OCI-M2 (cell line): ENCODE results near the gene ERN2.
"Not testable (repeated sequence)": the region's sequence is repeated elsewhere in the genome, so short reads cannot be mapped to it uniquely, and the experiment has no call there.

Experiments
- DNase-seq: peaks from one replicate; lab custom pipeline; 2025; ENCODE audit not compliant: unreplicated experiment; lab: John Stamatoyannopoulos, UW

The ERN2 gene

GRCh38 chr16:23712976-23713375 lies at the start of gene ERN2:
Gene ERN2, minus strand, starts transcription at chr16:23713222. Its CDS starts 35 bp downstream, at chr16:23713187.
- DNase-seq = no peak

DNA sequence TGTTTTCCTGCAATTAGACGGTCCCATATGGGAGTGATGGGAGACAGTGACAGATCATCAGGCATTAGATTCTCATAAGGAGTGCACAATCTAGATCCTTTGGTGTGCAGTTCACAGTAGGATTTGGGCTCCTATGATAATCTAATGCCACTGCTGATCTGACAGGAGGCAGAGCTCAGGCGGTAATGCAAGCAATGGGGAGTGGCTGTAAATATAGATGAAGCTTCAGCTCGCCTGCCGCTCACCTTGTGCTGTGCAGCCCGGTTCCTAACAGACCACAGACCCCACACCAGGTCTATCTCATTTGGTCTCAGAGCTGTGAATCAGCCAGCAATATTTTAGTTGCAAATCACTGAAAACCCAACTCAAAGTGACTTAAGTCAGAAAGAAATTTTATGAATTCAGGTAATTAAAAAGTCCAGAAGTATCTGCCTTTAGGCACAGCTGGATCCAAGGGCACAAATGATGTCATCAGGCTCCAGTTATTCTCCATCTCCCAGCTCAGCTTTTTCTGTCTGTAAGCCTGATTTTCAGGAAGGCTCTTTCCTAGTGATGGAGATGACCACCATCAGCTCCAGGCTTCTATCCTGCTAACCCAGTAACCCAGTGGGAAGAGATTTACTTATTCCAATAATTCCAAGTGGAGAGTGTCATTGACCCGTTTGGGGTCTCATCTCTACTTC lies 45.1 kb upstream of the ERN2 start:
- no peak for DNase-seq

GRCh38 chr16:23757116-23757515 lies 44.1 kb upstream of the ERN2 start:
- no peak for DNase-seq

GRCh38 chr16:23755484-23755809 lies 42.4 kb upstream of the ERN2 start:
- no peak for DNase-seq

- DNase-seq = no peak
Observed at GRCh38 chr16:23754594-23755483, 41.8 kb upstream of the ERN2 start, which contains the start of gene CHP2. Gene CHP2, plus strand, starts transcription at chr16:23755026. Its CDS starts 24 bp downstream, at chr16:23755050.

GRCh38 chr16:23753908-23754593 lies 41.0 kb upstream of the ERN2 start:
- no peak for DNase-seq

DNA sequence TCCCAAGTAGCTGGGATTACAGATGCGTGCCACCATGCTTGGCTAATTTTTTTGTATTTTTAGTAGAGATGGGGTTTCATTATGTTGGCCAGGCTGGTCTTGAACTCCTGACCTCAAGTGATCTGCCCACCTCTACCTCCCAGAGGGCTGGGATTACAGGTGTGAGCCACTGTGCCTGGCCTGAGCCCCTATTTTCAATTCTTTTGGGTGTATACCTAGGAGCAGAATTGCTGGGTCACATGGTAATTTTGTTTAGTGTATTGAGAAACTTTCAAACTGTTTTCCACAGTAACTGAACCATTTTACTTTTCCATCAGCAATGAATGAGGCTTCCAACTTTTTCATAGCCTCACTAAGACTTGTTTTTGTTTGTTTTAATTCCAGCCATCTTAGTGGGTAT lies 38.0 kb upstream of the ERN2 start:
- DNase-seq = not testable (repeated sequence)

DNA sequence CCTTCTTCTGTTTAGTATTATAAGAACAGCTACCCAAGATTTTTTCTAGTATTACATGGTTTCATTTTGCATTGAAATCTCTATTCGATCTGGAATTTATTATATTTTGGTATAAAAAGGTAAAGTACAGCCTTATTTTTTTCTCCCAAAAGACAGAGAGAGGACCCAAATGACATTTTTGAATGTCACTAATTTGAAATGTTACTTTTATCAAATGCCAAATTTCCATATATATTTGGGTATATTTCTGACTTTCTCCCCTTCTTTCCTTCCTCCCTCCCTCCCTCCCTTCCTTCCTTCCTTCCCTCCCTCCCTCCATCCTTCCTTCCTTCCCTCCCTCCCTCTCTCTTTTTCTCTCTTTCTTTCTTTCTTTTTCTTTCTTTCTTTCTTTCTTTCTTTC lies 35.6 kb upstream of the ERN2 start:
- no peak for DNase-seq

GRCh38 chr16:23745263-23745662 lies 32.2 kb upstream of the ERN2 start:
- no peak for DNase-seq

GRCh38 chr16:23742766-23743165 lies 29.7 kb upstream of the ERN2 start:
- DNase-seq = no peak

DNA sequence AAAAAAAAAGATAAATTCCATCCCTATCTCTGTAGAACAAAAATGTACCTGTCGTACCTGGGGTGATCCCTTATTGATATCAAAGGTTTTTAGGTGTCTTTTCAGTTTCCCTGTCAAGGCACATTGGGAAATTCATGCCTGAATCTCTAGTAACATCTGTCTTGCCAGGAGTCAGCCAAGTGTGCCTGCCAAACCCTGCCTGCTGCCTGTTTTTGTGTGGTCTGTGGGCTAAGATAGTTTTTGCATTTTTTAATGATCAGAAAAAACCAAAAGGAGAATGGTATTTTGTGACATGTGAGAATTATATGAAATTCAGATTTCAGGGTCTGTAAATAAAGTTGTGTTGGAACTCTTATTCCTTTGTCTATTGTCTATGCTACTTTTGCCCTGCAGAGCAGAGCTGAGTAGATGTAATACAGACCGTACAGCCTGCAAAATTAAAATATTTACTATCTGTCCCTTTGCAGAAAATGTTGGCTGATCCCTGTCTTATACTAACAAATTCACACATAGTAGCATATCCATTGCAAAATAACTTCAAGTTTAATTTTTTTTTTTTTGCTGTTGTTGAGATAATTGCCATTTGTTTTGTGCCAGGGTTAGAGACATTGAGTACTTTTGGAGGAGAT lies 28.8 kb upstream of the ERN2 start:
- DNase-seq = no peak

- DNase-seq = no peak
Observed at GRCh38 chr16:23739516-23739915, 26.5 kb upstream of the ERN2 start.

GRCh38 chr16:23737423-23738028 lies 24.5 kb upstream of the ERN2 start:
- not testable (repeated sequence) for DNase-seq

DNA sequence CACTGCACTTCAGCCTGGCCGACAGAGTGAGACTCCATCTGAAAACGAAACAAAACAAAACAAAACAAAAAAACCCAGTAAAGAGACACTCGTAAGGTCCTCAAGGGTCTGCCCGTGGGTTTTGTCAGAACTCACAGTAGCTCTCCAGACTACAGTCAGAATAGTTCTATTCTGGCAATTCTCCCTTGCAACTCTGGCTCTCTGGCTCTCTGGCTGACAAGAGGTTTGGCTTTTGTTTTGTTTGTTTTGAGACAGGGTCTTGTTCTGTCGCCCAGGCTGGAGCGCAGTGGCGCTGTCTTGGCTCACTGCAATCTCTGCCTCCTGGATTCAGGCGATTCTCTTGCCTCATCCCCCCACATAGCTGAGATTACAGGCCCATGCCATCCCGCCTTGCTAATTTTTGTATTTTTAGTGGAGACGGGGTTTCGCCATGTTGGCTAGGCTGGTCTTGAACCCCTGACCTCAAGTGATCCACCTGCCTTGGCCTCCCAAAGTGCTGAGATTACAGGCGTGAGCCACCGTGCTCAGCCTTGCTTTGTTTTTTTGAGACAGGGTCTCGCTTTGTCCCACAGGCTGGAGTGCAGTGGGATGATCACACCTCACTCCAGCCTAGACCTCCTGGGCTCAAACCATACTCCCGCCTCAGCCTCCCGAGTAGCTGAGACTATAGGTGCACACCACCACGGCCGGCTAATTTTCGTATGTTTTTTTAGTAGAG lies 21.3 kb upstream of the ERN2 start:
- DNase-seq = no peak

- DNase-seq = no peak
Observed at GRCh38 chr16:23729503-23730424, 16.7 kb upstream of the ERN2 start.

DNA sequence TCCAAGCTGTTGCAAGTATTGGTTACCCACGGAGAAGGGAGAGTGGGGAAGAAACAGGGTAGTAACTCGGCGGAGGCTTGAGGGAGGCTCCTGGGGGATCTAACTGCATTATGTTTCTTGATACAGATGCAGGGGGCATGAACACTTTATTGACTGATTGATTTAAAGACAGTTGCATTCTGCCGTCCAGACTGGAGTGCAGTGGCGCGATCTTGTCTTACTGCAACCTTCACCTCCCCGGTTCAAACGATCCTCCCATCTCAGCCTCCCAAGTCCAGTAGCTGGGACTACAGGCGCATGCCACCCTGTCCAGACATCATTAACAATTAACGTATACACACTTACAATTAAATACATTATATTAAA lies 15.1 kb upstream of the ERN2 start:
- no peak for DNase-seq

DNA sequence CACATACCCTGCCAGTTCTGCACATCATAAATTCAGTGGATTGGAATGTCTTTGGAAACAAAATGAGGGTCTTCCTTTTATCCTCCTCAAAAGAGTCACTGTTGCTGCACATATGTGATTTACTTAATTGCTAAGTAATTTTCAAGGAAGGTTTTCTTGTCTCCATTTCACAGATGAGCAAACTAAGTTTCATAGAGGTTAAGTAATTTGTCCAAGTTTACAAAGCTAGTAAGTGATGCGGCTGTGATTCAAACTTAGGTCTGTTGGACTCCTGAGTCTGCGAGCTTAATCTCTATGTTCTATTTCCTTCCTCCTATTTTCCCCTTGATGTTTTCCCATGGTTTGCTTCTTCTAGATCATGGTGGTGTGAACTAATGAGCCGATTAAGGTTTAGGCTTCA lies 13.7 kb upstream of the ERN2 start:
- no peak for DNase-seq

- DNase-seq = no peak
Observed at GRCh38 chr16:23724785-23725131, 11.7 kb upstream of the ERN2 start.

GRCh38 chr16:23724096-23724784 lies 11.2 kb upstream of the ERN2 start:
- DNase-seq = no peak
